Measurements from ENCODE around the gene METTL15.

DNA sequence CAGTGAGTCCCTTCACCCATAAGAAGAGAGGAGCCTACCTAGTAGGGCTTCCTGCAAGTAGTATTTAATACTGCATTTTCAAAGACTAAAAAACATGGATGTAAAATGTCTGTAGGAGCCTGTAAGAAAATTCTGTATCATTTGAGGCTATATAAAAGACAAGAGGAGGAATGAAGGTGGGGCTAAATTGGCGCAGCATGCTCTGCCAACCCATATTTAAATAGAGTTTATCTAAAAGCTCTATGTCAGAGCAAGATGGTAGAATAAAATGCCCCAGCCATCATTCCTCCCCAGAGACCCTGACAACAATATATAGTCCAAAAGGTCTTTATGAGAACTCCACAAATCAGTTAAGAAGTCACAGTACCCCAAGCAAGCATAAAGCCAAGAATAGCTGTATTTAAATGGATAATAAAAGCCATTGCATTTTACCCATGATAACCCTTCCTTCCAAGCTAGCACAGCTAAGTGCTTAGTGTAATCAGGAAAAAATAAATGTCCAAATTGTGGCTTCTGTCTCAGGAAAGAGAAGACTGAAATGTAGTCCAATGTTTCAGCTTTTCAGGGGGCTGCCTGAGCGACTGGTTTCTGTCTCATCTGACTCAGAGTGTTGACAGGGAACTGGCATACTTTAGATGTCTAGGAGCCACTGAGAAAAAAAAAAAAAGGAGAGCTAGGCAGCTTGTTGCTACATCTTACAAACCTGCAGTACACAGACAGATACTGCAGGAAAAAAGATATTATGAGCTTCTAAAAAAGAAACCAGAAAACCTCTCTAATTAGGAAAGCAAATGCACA is 258.6 kb downstream of the METTL15 start:
- TF ChIP-seq, protein P1, sequence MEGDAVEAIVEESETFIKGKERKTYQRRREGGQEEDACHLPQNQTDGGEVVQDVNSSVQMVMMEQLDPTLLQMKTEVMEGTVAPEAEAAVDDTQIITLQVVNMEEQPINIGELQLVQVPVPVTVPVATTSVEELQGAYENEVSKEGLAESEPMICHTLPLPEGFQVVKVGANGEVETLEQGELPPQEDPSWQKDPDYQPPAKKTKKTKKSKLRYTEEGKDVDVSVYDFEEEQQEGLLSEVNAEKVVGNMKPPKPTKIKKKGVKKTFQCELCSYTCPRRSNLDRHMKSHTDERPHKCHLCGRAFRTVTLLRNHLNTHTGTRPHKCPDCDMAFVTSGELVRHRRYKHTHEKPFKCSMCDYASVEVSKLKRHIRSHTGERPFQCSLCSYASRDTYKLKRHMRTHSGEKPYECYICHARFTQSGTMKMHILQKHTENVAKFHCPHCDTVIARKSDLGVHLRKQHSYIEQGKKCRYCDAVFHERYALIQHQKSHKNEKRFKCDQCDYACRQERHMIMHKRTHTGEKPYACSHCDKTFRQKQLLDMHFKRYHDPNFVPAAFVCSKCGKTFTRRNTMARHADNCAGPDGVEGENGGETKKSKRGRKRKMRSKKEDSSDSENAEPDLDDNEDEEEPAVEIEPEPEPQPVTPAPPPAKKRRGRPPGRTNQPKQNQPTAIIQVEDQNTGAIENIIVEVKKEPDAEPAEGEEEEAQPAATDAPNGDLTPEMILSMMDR (IDR thresholded peaks at IDR 0.05), result no peak
- no peak for TF ChIP-seq POLR2A (IDR thresholded peaks at IDR 0.05)
